Caco-2 (cell line): Measurements from ENCODE around the gene CHST13. TPM values are rescaled to one million over a fixed set of nuclear protein-coding genes. Genes with fewer than 3 reads are reported as not detected.

Source experiments
- BruUV-seq: library from RNA; stranded (reverse); fragments of 400-500 nt; replicated peaks from 2 replicates; lab custom pipeline; 2021; lab: Mats Ljungman, UMichigan
- CTCF ChIA-PET: fragments of 300-600 bp; sonication (Branson Sonifier 250); formaldehyde crosslinking; loops from one replicate; lab custom pipeline; 2022; ENCODE audit warnings: antibody characterized with exemption; lab: Charles Lee
- POLR2A ChIA-PET: fragments of 300-600 bp; sonication (Branson Sonifier 250); formaldehyde crosslinking; loops from one replicate; lab custom pipeline; 2022; ENCODE audit warnings: antibody characterized with exemption; lab: Charles Lee
- DNase-seq, 2 experiments: peaks; one replicate each; pipeline versions ENCODE4 v3.0.0 to v3.0.0-alpha.2; 2020 to 2022
- H3K27me3 ChIP-seq: replicated peaks from 2 replicates; pipeline ENCODE4 v1.6.0; 2011; ENCODE audit warnings: low read length; ENCODE audit not compliant: control insufficient read depth, insufficient read depth
- H3K36me3 ChIP-seq: 2 replicates; pipeline ENCODE4 v1.5.1; 2011; ENCODE audit warnings: low read length; ENCODE audit not compliant: control insufficient read depth, insufficient read depth
- H3K4me1 ChIP-seq: fragments of 250-450 bp; sonication (Bioruptor Pico); 2 replicates; pipeline ENCODE4 v1.5.1; 2020; ENCODE audit warnings: mild to moderate bottlenecking
- H3K4me3 ChIP-seq: 2 replicates; pipeline ENCODE4 v1.5.1; 2011; ENCODE audit warnings: low read depth, mild to moderate bottlenecking, control low read depth, low read length
- H3K9me3 ChIP-seq: fragments of 250-450 bp; sonication (Bioruptor Pico); 2 replicates; pipeline ENCODE4 v1.5.1; 2020; ENCODE audit warnings: mild to moderate bottlenecking, moderate library complexity
- H3K27ac Mint-ChIP-seq: one replicate; pipeline ENCODE4 v1.8.0; 2022; ENCODE audit warnings: mixed read lengths; ENCODE audit not compliant: unreplicated experiment
- H3K27me3 Mint-ChIP-seq: one replicate; pipeline ENCODE4 v1.8.0; 2022; ENCODE audit warnings: mixed read lengths; ENCODE audit not compliant: insufficient read depth, unreplicated experiment
- H3K36me3 Mint-ChIP-seq: one replicate; pipeline ENCODE4 v1.8.0; 2022; ENCODE audit warnings: mild to moderate bottlenecking, mixed read lengths; ENCODE audit not compliant: insufficient read depth, unreplicated experiment
- H3K4me1 Mint-ChIP-seq: one replicate; pipeline ENCODE4 v1.8.0; 2022; ENCODE audit warnings: low read depth, mixed read lengths; ENCODE audit not compliant: unreplicated experiment
- H3K4me3 Mint-ChIP-seq: one replicate; pipeline ENCODE4 v1.8.0; 2022; ENCODE audit warnings: mild to moderate bottlenecking, moderate library complexity, mixed read lengths; ENCODE audit not compliant: unreplicated experiment
- H3K9me3 Mint-ChIP-seq: one replicate; pipeline ENCODE4 v1.8.0; 2022; ENCODE audit warnings: mixed read lengths; ENCODE audit not compliant: unreplicated experiment
- CTCF ChIP-seq, 2 experiments: fragments of 200-600 bp in 1 of 2; IDR thresholded peaks; 1 replicate in 1 of 2; 2 replicates in 1 of 2; pipeline versions ENCODE4 v1.5.1 to v1.8.0; 2011 to 2022; ENCODE audit warnings: antibody characterized with exemption in 1 of 2, control low read depth in 1 of 2, inconsistent platforms in 1 of 2, low read depth in 1 of 2, low read length in 1 of 2, mild to moderate bottlenecking in 1 of 2, moderate library complexity in 1 of 2; ENCODE audit not compliant: insufficient read depth in 1 of 2, severe bottlenecking in 1 of 2, unreplicated experiment in 1 of 2
- intact Hi-C: fragments of 100-400 bp; cut with micrococcal nuclease; formaldehyde crosslinking; loops from one replicate; pipeline ENCODE4 v1.10.0; 2022; ENCODE audit not compliant: unreplicated experiment
- total RNA-seq: library from RNA; stranded (reverse); gene quantifications from 2 replicates; pipeline ENCODE4 v1.2.3, GENCODE V29; 2022

CHST13 gene
- total RNA-seq, 1 experiment from 2014 or later: 25.3 TPM

DNA sequence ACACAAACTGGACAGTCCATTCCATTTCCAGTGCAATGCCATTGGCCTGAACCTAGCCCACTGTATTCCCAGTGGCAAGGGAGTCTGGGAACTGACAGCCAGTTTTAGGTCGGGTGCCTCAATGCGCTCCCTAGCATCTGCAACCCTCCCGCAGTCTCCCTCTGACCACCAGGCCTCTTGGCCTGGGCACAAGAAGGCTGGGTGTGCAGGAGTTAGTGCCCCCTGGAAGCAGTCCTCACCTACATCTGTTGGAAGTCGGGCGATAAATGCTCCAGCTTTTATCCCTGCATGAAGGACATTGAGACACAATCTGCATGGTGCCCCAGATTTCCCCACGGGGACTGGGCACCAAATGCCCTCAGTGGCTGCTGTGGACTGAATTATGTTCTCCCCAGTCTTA, 22.1 kb downstream of the CHST13 start:
- peaks cover 6% of the 10 kb centered on the region for H3K27me3 Mint-ChIP-seq
- no peak for DNase-seq
- Histone ChIP-seq H3K4me3 (no peak overlapping the region), H3K9me3 (no peaks in the 10 kb centered on the region), H3K27me3 (no peaks in the 10 kb centered on the region), H3K4me1 (no peaks in the 10 kb centered on the region), H3K36me3 (no peaks in the 10 kb centered on the region)
- CTCF ChIA-PET: interaction anchor here (1.9 kb wide), 1 partner anchor 23 kb away, joined by 8 read pairs; the partner anchor contains the start of gene CHST13
- H3K27ac Mint-ChIP-seq: no peak overlapping the region
- no peak overlapping the region for H3K4me3 Mint-ChIP-seq
- H3K4me1 Mint-ChIP-seq: no peaks in the 10 kb centered on the region
- H3K36me3 Mint-ChIP-seq: peaks cover 4% of the 10 kb centered on the region
- no peak for TF ChIP-seq CTCF (IDR thresholded peaks at IDR 0.05; ENCODE audit: insufficient read depth in 1 of 2, low read depth in 1 of 2, low read length in 1 of 2, severe bottlenecking in 1 of 2, unreplicated experiment in 1 of 2)
- intact Hi-C loops: loop anchor here (2.0 kb wide), 1 partner anchor 17 kb away; no protein-coding TSS in a partner anchor
- no TSS peak for BruUV-seq
- no peaks in the 10 kb centered on the region for H3K9me3 Mint-ChIP-seq
- POLR2A ChIA-PET: no interaction called here

DNA sequence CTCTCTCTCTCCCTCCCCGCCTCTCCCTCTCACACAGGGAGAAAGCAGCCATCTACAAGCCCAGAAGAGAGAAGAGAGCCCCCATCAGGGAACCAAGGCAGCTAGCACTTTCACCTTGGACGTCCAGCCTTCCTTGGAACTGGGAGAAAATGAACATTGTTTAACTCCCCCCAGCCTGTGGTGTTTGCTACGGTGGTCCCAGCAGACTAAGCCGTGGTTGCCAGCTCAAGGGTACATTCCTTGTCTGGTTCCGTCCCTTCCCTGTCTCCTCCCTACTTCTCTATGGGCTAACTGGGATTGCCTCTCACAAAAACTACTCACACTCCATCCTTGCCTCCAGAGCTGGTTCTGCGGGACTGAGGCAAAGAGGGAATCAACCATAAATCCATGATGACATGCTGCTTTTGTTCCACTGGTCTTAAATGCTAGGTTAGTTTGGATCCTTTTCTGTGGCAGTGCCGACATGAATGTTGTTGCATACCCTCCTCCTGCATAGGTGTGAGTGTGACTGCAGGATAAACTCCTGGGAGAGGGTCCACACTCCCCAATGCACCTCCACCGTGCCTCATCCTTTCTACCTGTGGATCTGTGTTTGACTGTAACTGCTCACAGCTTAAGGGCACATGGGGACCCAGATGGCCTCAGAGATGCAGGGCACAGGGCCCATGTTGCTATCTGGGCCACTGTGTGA, 22.7 kb downstream of the CHST13 start:
- Mint-ChIP-seq H3K27ac (no peak overlapping the region), H3K9me3 (no peaks in the 10 kb centered on the region), H3K4me3 (no peak overlapping the region), H3K27me3 (peaks cover 6% of the 10 kb centered on the region), H3K4me1 (no peaks in the 10 kb centered on the region), H3K36me3 (peaks cover 4% of the 10 kb centered on the region)
- CTCF ChIA-PET: interaction anchor here (1.9 kb wide), 1 partner anchor 24 kb away, joined by 8 read pairs; the partner anchor contains the start of gene CHST13
- TF ChIP-seq CTCF (IDR thresholded peaks at IDR 0.05; ENCODE audit: insufficient read depth in 1 of 2, low read depth in 1 of 2, low read length in 1 of 2, severe bottlenecking in 1 of 2, unreplicated experiment in 1 of 2): no peak
- no peak overlapping the region for H3K4me3 ChIP-seq
- POLR2A ChIA-PET: no interaction called here
- no peak for DNase-seq
- H3K27me3 ChIP-seq: no peaks in the 10 kb centered on the region
- H3K9me3 ChIP-seq: no peaks in the 10 kb centered on the region
- no peaks in the 10 kb centered on the region for H3K4me1 ChIP-seq
- no TSS peak for BruUV-seq
- intact Hi-C loops: loop anchor here (2.0 kb wide), 1 partner anchor 18 kb away; no protein-coding TSS in a partner anchor
- no peaks in the 10 kb centered on the region for H3K36me3 ChIP-seq

DNA sequence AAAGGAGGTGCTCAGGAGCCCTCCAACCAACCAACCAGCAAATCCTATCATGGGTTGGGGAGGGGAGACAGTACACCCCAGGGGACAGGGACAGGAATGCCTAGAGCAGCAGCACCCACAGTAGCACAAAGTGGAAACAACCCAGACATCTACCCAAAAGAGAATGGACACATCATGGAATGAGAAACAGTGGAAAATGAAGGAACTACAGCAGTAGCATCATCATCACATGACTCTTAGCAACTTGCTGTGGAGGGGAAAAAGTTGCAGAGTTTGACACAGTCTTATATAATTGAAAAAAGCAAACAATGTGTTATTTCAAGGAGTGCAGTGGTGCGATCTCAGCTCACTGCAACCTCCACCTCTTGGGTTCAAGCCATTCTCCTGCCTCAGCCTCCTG, 23.8 kb downstream of the CHST13 start:
- DNase-seq: no peak
- H3K9me3 Mint-ChIP-seq: no peaks in the 10 kb centered on the region
- Histone ChIP-seq H3K4me1 (no peaks in the 10 kb centered on the region), H3K4me3 (no peak overlapping the region), H3K9me3 (no peaks in the 10 kb centered on the region), H3K27me3 (no peaks in the 10 kb centered on the region), H3K36me3 (no peaks in the 10 kb centered on the region)
- no peak overlapping the region for H3K4me3 Mint-ChIP-seq
- H3K27ac Mint-ChIP-seq: no peak overlapping the region
- CTCF ChIA-PET: interaction anchor here (1.9 kb wide), 1 partner anchor 25 kb away, joined by 8 read pairs; the partner anchor contains the start of gene CHST13
- no TSS peak for BruUV-seq
- POLR2A ChIA-PET: no interaction called here
- intact Hi-C loops: loop anchor here (2.0 kb wide), 1 partner anchor 19 kb away; no protein-coding TSS in a partner anchor
- TF ChIP-seq CTCF (IDR thresholded peaks at IDR 0.05; ENCODE audit: insufficient read depth in 1 of 2, low read depth in 1 of 2, low read length in 1 of 2, severe bottlenecking in 1 of 2, unreplicated experiment in 1 of 2): no peak
- no peaks in the 10 kb centered on the region for H3K4me1 Mint-ChIP-seq
- peaks cover 3% of the 10 kb centered on the region for H3K36me3 Mint-ChIP-seq
- H3K27me3 Mint-ChIP-seq: peaks cover 6% of the 10 kb centered on the region
